ENCODE data around the gene ABL1. TPM values are rescaled to one million over a fixed set of nuclear protein-coding genes. Genes with fewer than 3 reads are reported as not detected.
A peak's percentile ranks its signal among the peaks of the same experiment; 100 is the strongest.

The ABL1 gene
- total and polyA plus RNA-seq, 2 of the 13 experiments (the other 11 are each of a cell fraction or from before 2014, with no cell fraction given): 10.8 to 20.4 TPM

DNA sequence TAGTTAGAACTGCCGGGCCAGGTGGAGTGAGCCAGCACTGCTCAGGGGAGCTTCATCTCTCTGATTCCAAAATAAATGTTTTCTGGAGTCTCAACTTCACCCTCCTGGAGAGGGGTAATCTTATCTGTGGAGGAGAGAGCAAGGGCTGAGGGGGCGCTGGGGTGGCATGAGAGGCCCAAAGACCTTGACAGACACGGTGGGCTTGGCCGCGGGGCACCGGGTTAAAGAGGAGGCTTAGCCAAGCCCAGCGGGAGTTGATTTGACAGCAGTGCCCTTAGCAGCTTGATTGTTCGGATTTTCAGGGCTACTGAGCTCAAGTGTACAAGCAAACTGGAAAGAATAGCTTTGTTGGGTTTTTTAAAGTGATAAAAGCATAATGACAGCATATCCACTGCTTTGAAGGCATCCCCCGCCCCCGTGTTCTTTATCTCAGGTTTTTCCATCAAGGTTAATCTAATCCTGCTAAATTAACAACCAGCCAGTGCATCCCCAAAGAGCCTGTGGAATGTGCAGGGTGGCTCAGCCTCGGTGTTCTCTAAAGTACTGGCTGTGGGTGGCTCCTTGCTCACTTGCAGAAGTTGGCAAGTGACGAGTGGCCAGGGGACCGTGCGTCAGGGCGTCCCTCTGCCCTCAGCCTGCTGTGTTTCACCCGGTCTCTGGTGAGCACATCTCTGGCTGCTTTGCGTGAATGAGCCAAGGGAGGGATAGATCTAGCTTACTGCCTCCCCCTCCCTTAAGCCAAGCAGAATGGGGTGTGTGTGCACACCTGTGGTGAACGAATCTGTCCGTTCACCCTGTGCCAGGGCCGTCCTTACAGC, 56.0 kb downstream of the ABL1 start:
- TF ChIP-seq RBM22 (optimal IDR thresholded peaks at IDR 0.05; ENCODE audit: low read length) (peak; percentile 37), THYN1 (CRISPR knock-in tag; IDR thresholded peaks at IDR 0.05; ENCODE audit: borderline replicate concordance, low read depth) (no peak)

GRCh38 chr9:130891688-130892476, 56.8 kb downstream of the ABL1 start:
- Histone ChIP-seq H3K27ac (ENCODE audit: extremely low read length, insufficient read depth, low read length) (no peak overlapping the region), H3K79me2 (ENCODE audit: insufficient read depth, low read length) (no peaks in the 10 kb centered on the region), H3K4me2 (ENCODE audit: low read depth, low read length) (no peak overlapping the region), H3K4me1 (ENCODE audit: insufficient read depth, low read length) (no peaks in the 10 kb centered on the region), H4K20me1 (ENCODE audit: insufficient read depth, low read length) (no peaks in the 10 kb centered on the region), H3K36me3 (replicated peaks in 1 of 2; ENCODE audit: control insufficient read depth in 1 of 2, insufficient read depth in 2 of 2, low read length in 2 of 2) (peaks cover 1 to 25% of the 10 kb centered on the region in 2 experiments; a peak in 2 of 5 replicates), H3K9me3 (ENCODE audit: low read length) (no peaks in the 10 kb centered on the region), H3K4me3 (replicated peaks in 1 of 3; ENCODE audit: insufficient read depth in 1 of 3, low read depth in 2 of 3, low read length in 3 of 3) (no peak overlapping the region), H2AFZ (ENCODE audit: low read length) (no peak overlapping the region), H3K27me3 (ENCODE audit: control insufficient read depth in 1 of 2, insufficient read depth in 2 of 2, low read length in 2 of 2) (peaks cover 4 to 8% of the 10 kb centered on the region in 2 experiments; a peak in 3 of 5 replicates), H3K9ac (ENCODE audit: insufficient read depth, low read depth, low read length) (no peak overlapping the region)
- CTCF ChIA-PET (ENCODE audit: low intra/inter-chr PET ratio, low total read pairs): no interaction called here
- in situ Hi-C loops (cut with HindIII; ENCODE audit: extremely low pct_ligation_motif_present, low pct_unique_long_range_greater_than_20kb): loop anchor here (10.0 kb wide), 1 partner anchor 103 kb away; no protein-coding TSS in a partner anchor
- TF ChIP-seq ZC3H13 (CRISPR knock-in tag; IDR thresholded peaks at IDR 0.05) (0 out of 2 replicates have a peak, but pooled peaks have one; percentile 31), ZC3H4 (CRISPR knock-in tag; IDR thresholded peaks at IDR 0.05; ENCODE audit: borderline replicate concordance) (no peak)
- intact Hi-C loops (cut with micrococcal nuclease; ENCODE audit: unreplicated experiment): no loop called here
- BruUV-seq (replicated peaks): no TSS peak
- FAIRE-seq (no peak), DNase-seq (ENCODE audit: low spot score) (no peak), ATAC-seq (no peak)
- POLR2A ChIA-PET: no interaction called here
- WGBS (ENCODE audit: low lambda C conversion rate): 96% methylated on average over 14 of the region's 18 CpGs

More for the DNA sequence above, 56.0 kb downstream of the ABL1 start:
- ChIA-PET POLR2A (no interaction called here), CTCF (ENCODE audit: low intra/inter-chr PET ratio, low total read pairs) (no interaction called here)
- Histone ChIP-seq H3K27ac (ENCODE audit: extremely low read length, insufficient read depth, low read length) (no peak overlapping the region), H3K9me3 (ENCODE audit: low read length) (no peaks in the 10 kb centered on the region), H4K20me1 (ENCODE audit: insufficient read depth, low read length) (no peaks in the 10 kb centered on the region), H2AFZ (ENCODE audit: low read length) (no peak overlapping the region), H3K27me3 (ENCODE audit: control insufficient read depth in 1 of 2, insufficient read depth in 2 of 2, low read length in 2 of 2) (no peaks in the 10 kb centered on the region), H3K4me1 (ENCODE audit: insufficient read depth, low read length) (no peaks in the 10 kb centered on the region), H3K36me3 (replicated peaks in 1 of 2; ENCODE audit: control insufficient read depth in 1 of 2, insufficient read depth in 2 of 2, low read length in 2 of 2) (peaks cover 3 to 33% of the 10 kb centered on the region in 2 experiments), H3K9ac (ENCODE audit: insufficient read depth, low read depth, low read length) (no peak overlapping the region), H3K4me2 (ENCODE audit: low read depth, low read length) (no peak overlapping the region), H3K4me3 (replicated peaks in 1 of 3; ENCODE audit: insufficient read depth in 1 of 3, low read depth in 2 of 3, low read length in 3 of 3) (no peak overlapping the region), H3K79me2 (ENCODE audit: insufficient read depth, low read length) (no peaks in the 10 kb centered on the region)
- DNase-seq (ENCODE audit: low spot score) (no peak), FAIRE-seq (no peak), ATAC-seq (no peak)
- intact Hi-C loops (cut with micrococcal nuclease; ENCODE audit: unreplicated experiment) (no loop called here), in situ Hi-C loops (cut with HindIII; ENCODE audit: extremely low pct_ligation_motif_present, low pct_unique_long_range_greater_than_20kb) (loop anchor here (10.0 kb wide), 1 partner anchor 104 kb away; no protein-coding TSS in a partner anchor)
- 94% methylated on average over 15 of the region's 20 CpGs for WGBS (ENCODE audit: low lambda C conversion rate)
- BruUV-seq (replicated peaks): no TSS peak

Data from HepG2 (cell line).